Activated B cell treated with CpG ODN at 0.5 μM for 24 hours (primary cell): ENCODE data around the gene CADPS. TPM values are rescaled to one million over a fixed set of nuclear protein-coding genes. Genes with fewer than 3 reads are reported as not detected.

Experiments
- ATAC-seq: fragments of 200-7000 bp; cut with Tn5 transposase; one replicate; pipeline ENCODE4 v1.10.0; 2021; ENCODE audit warnings: low read depth, mild to moderate bottlenecking, moderate library complexity
- CTCF ChIA-PET: fragments of 350-600 bp; sonication (Branson Sonifier 250); formaldehyde crosslinking; loops from one replicate; lab custom pipeline; 2021; ENCODE audit warnings: antibody characterized with exemption; lab: Charles Lee
- POLR2A ChIA-PET: fragments of 350-600 bp; sonication (Branson Sonifier 250); formaldehyde crosslinking; loops from one replicate; lab custom pipeline; 2021; ENCODE audit warnings: antibody characterized with exemption; lab: Charles Lee
- DNase-seq: peaks from one replicate; pipeline ENCODE4 v3.0.0; 2022
- H3K27ac Mint-ChIP-seq: one replicate; pipeline ENCODE4 v1.8.0; 2020; ENCODE audit warnings: mixed read lengths
- H3K27me3 Mint-ChIP-seq: one replicate; pipeline ENCODE4 v1.8.0; 2021; ENCODE audit warnings: mixed read lengths
- H3K36me3 Mint-ChIP-seq: one replicate; pipeline ENCODE4 v1.8.0; 2021; ENCODE audit warnings: low read depth, mixed read lengths
- H3K4me1 Mint-ChIP-seq: one replicate; pipeline ENCODE4 v1.8.0; 2021; ENCODE audit warnings: mixed read lengths
- H3K4me3 Mint-ChIP-seq: one replicate; pipeline ENCODE4 v1.8.0; 2020; ENCODE audit warnings: mild to moderate bottlenecking, mixed read lengths
- H3K9me3 Mint-ChIP-seq: one replicate; pipeline ENCODE4 v1.8.0; 2020; ENCODE audit warnings: mixed read lengths
- intact Hi-C: fragments of 100-400 bp; cut with micrococcal nuclease; formaldehyde crosslinking; loops from one replicate; pipeline ENCODE4 v1.15.1; 2024
- total RNA-seq: library from RNA; stranded (reverse); gene quantifications from 2 replicates; pipeline ENCODE4 v1.2.3, GENCODE V29; 2022
- TF ChIP-seq, protein P1 (sequence below): fragments of 200-600 bp; IDR thresholded peaks from one replicate; pipeline ENCODE4 v1.8.0; 2022; ENCODE audit warnings: antibody characterized with exemption, mild to moderate bottlenecking

Gene CADPS
- total RNA-seq, 1 donor from 2014 or later: not detected

- Mint-ChIP-seq H3K4me1 (no peaks in the 10 kb centered on the region), H3K4me3 (no peak overlapping the region), H3K27me3 (no peaks in the 10 kb centered on the region), H3K27ac (no peak overlapping the region), H3K9me3 (no peaks in the 10 kb centered on the region), H3K36me3 (no peaks in the 10 kb centered on the region)
- ChIA-PET POLR2A (no interaction called here), CTCF (no interaction called here)
- no peak for DNase-seq
- no peak for ATAC-seq
- intact Hi-C loops: no loop called here
- TF ChIP-seq, protein P1, sequence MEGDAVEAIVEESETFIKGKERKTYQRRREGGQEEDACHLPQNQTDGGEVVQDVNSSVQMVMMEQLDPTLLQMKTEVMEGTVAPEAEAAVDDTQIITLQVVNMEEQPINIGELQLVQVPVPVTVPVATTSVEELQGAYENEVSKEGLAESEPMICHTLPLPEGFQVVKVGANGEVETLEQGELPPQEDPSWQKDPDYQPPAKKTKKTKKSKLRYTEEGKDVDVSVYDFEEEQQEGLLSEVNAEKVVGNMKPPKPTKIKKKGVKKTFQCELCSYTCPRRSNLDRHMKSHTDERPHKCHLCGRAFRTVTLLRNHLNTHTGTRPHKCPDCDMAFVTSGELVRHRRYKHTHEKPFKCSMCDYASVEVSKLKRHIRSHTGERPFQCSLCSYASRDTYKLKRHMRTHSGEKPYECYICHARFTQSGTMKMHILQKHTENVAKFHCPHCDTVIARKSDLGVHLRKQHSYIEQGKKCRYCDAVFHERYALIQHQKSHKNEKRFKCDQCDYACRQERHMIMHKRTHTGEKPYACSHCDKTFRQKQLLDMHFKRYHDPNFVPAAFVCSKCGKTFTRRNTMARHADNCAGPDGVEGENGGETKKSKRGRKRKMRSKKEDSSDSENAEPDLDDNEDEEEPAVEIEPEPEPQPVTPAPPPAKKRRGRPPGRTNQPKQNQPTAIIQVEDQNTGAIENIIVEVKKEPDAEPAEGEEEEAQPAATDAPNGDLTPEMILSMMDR: no peak
Measured at GRCh38 chr3:62677926-62678325, 197.3 kb downstream of the CADPS start.

DNA sequence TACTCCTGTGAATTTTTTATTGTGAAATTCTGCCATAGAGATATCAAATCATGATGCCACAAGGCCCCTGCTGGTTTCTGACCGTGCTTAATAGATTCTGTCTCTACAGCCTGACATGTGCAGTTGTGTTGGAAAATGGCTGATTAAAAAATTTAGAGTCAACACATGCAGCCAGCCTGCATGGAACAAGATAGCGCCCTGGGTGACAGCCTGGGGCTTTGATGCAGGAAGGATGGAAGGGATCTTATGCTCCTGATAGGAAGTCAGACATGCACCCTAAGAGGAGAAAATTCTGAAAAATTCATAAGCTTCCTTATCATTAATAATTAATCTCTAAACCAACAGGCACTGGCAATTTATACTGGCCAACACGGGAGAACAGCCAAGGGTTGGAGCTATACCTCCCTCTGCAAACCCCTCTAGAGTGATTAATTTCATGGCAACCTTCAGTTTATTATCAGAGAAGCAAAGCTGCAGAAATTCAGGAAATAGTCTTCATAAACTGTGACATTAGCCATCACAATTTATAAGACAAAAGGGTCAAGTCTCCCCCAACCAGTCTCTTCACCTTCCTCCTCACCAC, 198.4 kb downstream of the CADPS start:
- Mint-ChIP-seq H3K27ac (no peak overlapping the region), H3K4me3 (no peak overlapping the region), H3K9me3 (no peaks in the 10 kb centered on the region), H3K36me3 (no peaks in the 10 kb centered on the region), H3K4me1 (no peaks in the 10 kb centered on the region), H3K27me3 (no peaks in the 10 kb centered on the region)
- POLR2A ChIA-PET: no interaction called here
- DNase-seq (no peak), ATAC-seq (no peak)
- TF ChIP-seq, protein P1: no peak
- intact Hi-C loops: no loop called here
- CTCF ChIA-PET: no interaction called here

DNA sequence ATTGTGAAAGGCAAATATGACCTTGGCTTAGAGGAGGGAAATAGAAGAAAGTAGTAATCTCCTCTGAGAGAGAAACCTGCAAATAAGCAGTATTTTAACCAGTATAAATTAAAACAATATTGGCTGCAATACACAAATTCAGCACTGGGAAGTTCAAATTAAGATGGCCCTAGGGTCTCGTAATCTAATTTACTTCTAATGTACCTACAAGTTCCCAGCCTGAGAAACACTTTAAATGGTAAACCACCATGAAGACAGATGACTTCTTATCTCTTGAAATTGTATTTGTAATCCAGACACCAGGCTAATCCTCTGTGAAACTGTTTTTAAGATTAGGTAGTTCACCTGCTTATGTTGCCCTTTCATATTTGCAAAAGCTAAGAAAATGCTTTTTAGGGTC, 199.7 kb downstream of the CADPS start:
- no peak for ATAC-seq
- intact Hi-C loops: no loop called here
- TF ChIP-seq, protein P1: no peak
- no peaks in the 10 kb centered on the region for H3K9me3 Mint-ChIP-seq
- no peaks in the 10 kb centered on the region for H3K4me1 Mint-ChIP-seq
- ChIA-PET CTCF (no interaction called here), POLR2A (no interaction called here)
- no peak overlapping the region for H3K4me3 Mint-ChIP-seq
- H3K27me3 Mint-ChIP-seq: no peaks in the 10 kb centered on the region
- H3K27ac Mint-ChIP-seq: no peak overlapping the region
- H3K36me3 Mint-ChIP-seq: no peaks in the 10 kb centered on the region
- no peak for DNase-seq

- no peaks in the 10 kb centered on the region for H3K4me1 Mint-ChIP-seq
- no peak overlapping the region for H3K4me3 Mint-ChIP-seq
- no peak overlapping the region for H3K27ac Mint-ChIP-seq
- POLR2A ChIA-PET: no interaction called here
- ATAC-seq (no peak), DNase-seq (no peak)
- intact Hi-C loops: no loop called here
- H3K9me3 Mint-ChIP-seq: no peaks in the 10 kb centered on the region
- no peaks in the 10 kb centered on the region for H3K36me3 Mint-ChIP-seq
- no peaks in the 10 kb centered on the region for H3K27me3 Mint-ChIP-seq
- CTCF ChIA-PET: no interaction called here
- TF ChIP-seq, protein P1: no peak
Measured at GRCh38 chr3:62672988-62673313, 202.3 kb downstream of the CADPS start.

DNA sequence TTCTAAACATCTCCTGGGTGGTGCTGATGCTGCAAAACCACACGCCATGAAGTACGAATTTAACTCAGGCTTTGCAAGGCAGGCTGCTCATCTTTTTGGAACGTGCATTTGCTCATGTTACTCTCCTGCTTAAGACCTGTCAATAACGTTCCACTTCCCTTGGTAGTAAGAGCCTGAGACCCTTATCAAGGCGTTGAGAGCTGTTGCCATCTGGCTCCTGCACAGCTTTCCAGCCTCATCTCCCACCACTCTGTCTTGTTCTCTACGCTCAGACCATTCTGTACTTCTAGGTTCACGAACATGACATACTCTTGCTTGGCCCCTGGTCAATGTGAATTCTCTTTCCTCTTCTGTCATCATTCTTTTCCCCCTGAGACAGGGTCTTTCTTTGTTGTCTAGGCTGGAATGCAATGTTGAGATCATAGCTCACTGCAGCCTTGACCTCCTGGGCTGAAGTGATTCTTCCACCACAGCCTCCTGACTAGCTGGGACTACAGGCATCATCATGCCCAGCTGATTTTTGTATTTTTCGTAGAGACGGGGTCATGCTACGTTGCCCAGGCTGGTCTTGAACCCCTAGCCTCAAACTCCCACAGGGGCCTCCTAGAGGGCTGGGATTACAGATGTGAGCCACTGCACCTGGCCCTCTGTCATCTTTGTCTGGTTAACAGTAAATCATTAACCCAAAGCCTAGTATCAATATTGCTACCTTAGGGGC, 202.8 kb downstream of the CADPS start:
- H3K27me3 Mint-ChIP-seq: no peaks in the 10 kb centered on the region
- ATAC-seq (no peak), DNase-seq (no peak)
- intact Hi-C loops: no loop called here
- no peaks in the 10 kb centered on the region for H3K36me3 Mint-ChIP-seq
- TF ChIP-seq, protein P1: no peak
- H3K27ac Mint-ChIP-seq: no peak overlapping the region
- POLR2A ChIA-PET: no interaction called here
- CTCF ChIA-PET: no interaction called here
- H3K4me3 Mint-ChIP-seq: no peak overlapping the region
- no peaks in the 10 kb centered on the region for H3K4me1 Mint-ChIP-seq
- H3K9me3 Mint-ChIP-seq: no peaks in the 10 kb centered on the region
